Epithelial cell of esophagus (primary cell): ENCODE measurements around the gene AP4B1.

ENCODE experiments used
- DNase-seq: peaks from one replicate; pipeline ENCODE4 v3.0.0; 2010; ENCODE audit warnings: low read depth
- H3K4me3 ChIP-seq: 2 replicates; pipeline ENCODE4 v1.5.1; 2011; ENCODE audit warnings: mild to moderate bottlenecking, low read length, control low read depth
- TF ChIP-seq, protein P1 (sequence below): IDR thresholded peaks from 2 replicates; pipeline ENCODE4 v1.5.1; 2011; ENCODE audit warnings: low read depth, mild to moderate bottlenecking, low read length, control low read depth, inconsistent platforms; ENCODE audit not compliant: insufficient read depth; ENCODE audit errors: missing control alignments

AP4B1 gene

DNA sequence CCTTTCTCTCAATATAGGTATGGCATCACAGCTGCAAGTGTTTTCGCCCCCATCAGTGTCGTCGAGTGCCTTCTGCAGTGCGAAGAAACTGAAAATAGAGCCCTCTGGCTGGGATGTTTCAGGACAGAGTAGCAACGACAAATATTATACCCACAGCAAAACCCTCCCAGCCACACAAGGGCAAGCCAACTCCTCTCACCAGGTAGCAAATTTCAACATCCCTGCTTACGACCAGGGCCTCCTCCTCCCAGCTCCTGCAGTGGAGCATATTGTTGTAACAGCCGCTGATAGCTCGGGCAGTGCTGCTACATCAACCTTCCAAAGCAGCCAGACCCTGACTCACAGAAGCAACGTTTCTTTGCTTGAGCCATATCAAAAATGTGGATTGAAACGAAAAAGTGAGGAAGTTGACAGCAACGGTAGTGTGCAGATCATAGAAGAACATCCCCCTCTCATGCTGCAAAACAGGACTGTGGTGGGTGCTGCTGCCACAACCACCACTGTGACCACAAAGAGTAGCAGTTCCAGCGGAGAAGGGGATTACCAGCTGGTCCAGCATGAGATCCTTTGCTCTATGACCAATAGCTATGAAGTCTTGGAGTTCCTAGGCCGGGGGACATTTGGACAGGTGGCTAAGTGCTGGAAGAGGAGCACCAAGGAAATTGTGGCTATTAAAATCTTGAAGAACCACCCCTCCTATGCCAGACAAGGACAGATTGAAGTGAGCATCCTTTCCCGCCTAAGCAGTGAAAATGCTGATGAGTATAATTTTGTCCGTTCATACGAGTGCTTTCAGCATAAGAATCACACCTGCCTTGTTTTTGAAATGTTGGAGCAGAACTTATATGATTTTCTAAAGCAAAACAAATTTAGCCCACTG is 36.0 kb upstream of the AP4B1 start:
- no peak overlapping the region for H3K4me3 ChIP-seq
- DNase-seq = no peak
- TF ChIP-seq, protein P1, sequence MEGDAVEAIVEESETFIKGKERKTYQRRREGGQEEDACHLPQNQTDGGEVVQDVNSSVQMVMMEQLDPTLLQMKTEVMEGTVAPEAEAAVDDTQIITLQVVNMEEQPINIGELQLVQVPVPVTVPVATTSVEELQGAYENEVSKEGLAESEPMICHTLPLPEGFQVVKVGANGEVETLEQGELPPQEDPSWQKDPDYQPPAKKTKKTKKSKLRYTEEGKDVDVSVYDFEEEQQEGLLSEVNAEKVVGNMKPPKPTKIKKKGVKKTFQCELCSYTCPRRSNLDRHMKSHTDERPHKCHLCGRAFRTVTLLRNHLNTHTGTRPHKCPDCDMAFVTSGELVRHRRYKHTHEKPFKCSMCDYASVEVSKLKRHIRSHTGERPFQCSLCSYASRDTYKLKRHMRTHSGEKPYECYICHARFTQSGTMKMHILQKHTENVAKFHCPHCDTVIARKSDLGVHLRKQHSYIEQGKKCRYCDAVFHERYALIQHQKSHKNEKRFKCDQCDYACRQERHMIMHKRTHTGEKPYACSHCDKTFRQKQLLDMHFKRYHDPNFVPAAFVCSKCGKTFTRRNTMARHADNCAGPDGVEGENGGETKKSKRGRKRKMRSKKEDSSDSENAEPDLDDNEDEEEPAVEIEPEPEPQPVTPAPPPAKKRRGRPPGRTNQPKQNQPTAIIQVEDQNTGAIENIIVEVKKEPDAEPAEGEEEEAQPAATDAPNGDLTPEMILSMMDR = no peak

DNA sequence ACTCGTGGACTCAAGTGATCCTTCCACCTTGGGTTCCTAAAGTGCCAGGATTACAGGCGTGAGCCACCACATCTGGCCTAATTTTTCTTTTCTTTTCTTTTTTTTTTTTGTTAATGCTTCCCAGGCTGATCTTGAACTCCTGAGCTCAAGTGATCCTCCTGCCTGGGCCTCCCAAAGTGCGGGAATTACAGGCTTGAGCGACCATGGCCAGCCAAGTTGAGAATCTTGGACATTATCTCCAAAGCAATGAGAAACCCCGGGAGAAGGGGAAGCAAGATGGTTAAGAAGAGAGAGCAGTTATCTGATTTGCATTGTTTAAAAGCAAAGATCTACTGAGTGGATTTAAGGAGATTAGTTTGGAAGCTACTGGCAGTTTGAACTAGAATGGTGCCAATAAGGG is 33.6 kb upstream of the AP4B1 start:
- no peak for DNase-seq
- TF ChIP-seq, protein P1 = no peak
- no peak overlapping the region for H3K4me3 ChIP-seq

- TF ChIP-seq, protein P1 = no peak
- H3K4me3 ChIP-seq = no peak overlapping the region
These were observed 32.5 kb upstream of the AP4B1 start for GRCh38 chr1:113937146-113937545.

GRCh38 chr1:113935970-113936369 is 31.4 kb upstream of the AP4B1 start:
- DNase-seq = no peak
- H3K4me3 ChIP-seq = no peak overlapping the region
- TF ChIP-seq, protein P1 = no peak

More at GRCh38 chr1:113937146-113937545, 32.5 kb upstream of the AP4B1 start:
- no peak for DNase-seq

- no peak overlapping the region for H3K4me3 ChIP-seq
- DNase-seq = no peak
- TF ChIP-seq, protein P1 = no peak
These were observed 30.6 kb upstream of the AP4B1 start for GRCh38 chr1:113935176-113935575.

GRCh38 chr1:113934511-113935055 is 30.0 kb upstream of the AP4B1 start:
- no peak for DNase-seq

More at GRCh38 chr1:113934511-113935055, 30.0 kb upstream of the AP4B1 start:
- no peak overlapping the region for H3K4me3 ChIP-seq
- TF ChIP-seq, protein P1 = no peak
